Common myeloid progenitor, CD34-positive (primary cell): Measurements from ENCODE around the gene RNU2-1.
"Not testable (repeated sequence)": the region's sequence is repeated elsewhere in the genome, so short reads cannot be mapped to it uniquely, and the experiment has no call there.

Source experiments
- CTCF ChIA-PET: fragments of 350-600 bp; sonication (Branson Sonifier 250); formaldehyde crosslinking; loops from one replicate; lab custom pipeline; 2021; ENCODE audit warnings: antibody characterized with exemption; lab: Charles Lee
- POLR2A ChIA-PET: fragments of 350-600 bp; sonication (Branson Sonifier 250); formaldehyde crosslinking; loops from one replicate; lab custom pipeline; 2021; ENCODE audit warnings: antibody characterized with exemption; lab: Charles Lee
- DNase-seq, 3 donors: peaks; one replicate each; pipeline versions ENCODE4 v3.0.0 to v3.0.0-alpha.2; 2013
- H3K27ac ChIP-seq, 2 experiments: 1 replicate in 1 of 2; 2 replicates in 1 of 2; pipeline ENCODE4 v1.7.0; 2013; ENCODE audit warnings: inconsistent platforms in 2 of 2, low read length in 2 of 2, mild to moderate bottlenecking in 2 of 2, low read depth in 1 of 2, moderate library complexity in 1 of 2; ENCODE audit not compliant: severe bottlenecking in 2 of 2, insufficient read depth in 1 of 2, poor library complexity in 1 of 2
- H3K27me3 ChIP-seq, 5 experiments: replicated peaks in 2 of 5; 1 replicate in 3 of 5; 2 replicates in 2 of 5; pipeline versions ENCODE4 v1.6.1 to v1.7.0; 2013; ENCODE audit warnings: low read length in 4 of 5, mild to moderate bottlenecking in 2 of 5, moderate library complexity in 2 of 5, inconsistent platforms in 1 of 5; ENCODE audit not compliant: insufficient read depth in 5 of 5, control insufficient read depth in 4 of 5
- H3K36me3 ChIP-seq, 4 experiments: 1 replicate in 2 of 4; 2 replicates in 2 of 4; pipeline versions ENCODE4 v1.6.1 to v1.7.0; 2013; ENCODE audit warnings: low read length in 3 of 4, control low read depth in 1 of 4, mild to moderate bottlenecking in 1 of 4; ENCODE audit not compliant: control insufficient read depth in 4 of 4, insufficient read depth in 4 of 4
- H3K4me1 ChIP-seq, 4 experiments: 1 replicate in 3 of 4; 2 replicates in 1 of 4; pipeline versions ENCODE4 v1.6.1 to v1.7.1; 2013; ENCODE audit warnings: low read length in 3 of 4, mild to moderate bottlenecking in 3 of 4, control low read depth in 1 of 4, inconsistent platforms in 1 of 4, moderate library complexity in 1 of 4; ENCODE audit not compliant: control insufficient read depth in 4 of 4, insufficient read depth in 4 of 4; ENCODE audit errors: control extremely low read depth in 1 of 4
- H3K4me3 ChIP-seq, 7 experiments: 1 replicate in 4 of 7; 2 replicates in 3 of 7; pipeline versions ENCODE4 v1.5.1 to v1.7.0; 2013; ENCODE audit warnings: mild to moderate bottlenecking in 7 of 7, low read length in 6 of 7, moderate library complexity in 6 of 7, inconsistent platforms in 2 of 7, low read depth in 2 of 7, control low read depth in 1 of 7; ENCODE audit not compliant: insufficient read depth in 4 of 7, control insufficient read depth in 1 of 7; ENCODE audit errors: extremely low read depth in 1 of 7
- H3K9me3 ChIP-seq, 5 experiments: 1 replicate in 4 of 5; 2 replicates in 1 of 5; pipeline versions ENCODE4 v1.6.1 to v1.7.1; 2013; ENCODE audit warnings: low read length in 4 of 5, mild to moderate bottlenecking in 2 of 5, inconsistent platforms in 1 of 5, low read depth in 1 of 5, moderate library complexity in 1 of 5; ENCODE audit not compliant: control insufficient read depth in 4 of 5, insufficient read depth in 2 of 5; ENCODE audit errors: control extremely low read depth in 1 of 5
- WGBS: methylation state at CpG from one replicate; pipeline ENCODE4 v1.1.5; 2013; ENCODE audit not compliant: insufficient coverage; 5-methylcytosine and 5-hydroxymethylcytosine counted together

Gene RNU2-1

DNA sequence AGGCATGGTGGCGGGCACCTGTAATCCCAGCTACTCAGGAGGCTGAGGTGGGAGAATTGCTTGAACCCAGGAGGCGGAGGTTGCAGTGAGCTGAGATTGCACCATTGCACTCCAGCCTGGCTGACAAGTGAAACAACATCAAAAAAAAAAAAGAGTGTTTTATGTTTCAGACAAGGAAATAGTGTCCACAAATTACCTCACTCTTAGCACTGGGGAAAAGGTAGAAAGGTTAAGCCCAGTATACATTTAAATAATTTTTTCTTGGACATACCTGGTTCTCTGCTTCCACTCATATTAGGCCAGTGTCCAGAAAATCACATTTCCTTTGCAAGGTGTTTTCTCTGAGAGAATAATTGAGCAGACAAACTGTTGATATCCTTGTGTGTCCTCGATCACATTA, 30.8 kb downstream of the RNU2-1 start:
- H3K27me3 ChIP-seq, DNase-seq, H3K4me1 ChIP-seq, H3K27ac ChIP-seq, H3K9me3 ChIP-seq, H3K4me3 ChIP-seq, POLR2A ChIA-PET: not testable (repeated sequence)
- peaks cover 24 to 63% (median 29%) of the 10 kb centered on the region in 4 experiments for H3K36me3 ChIP-seq
- CTCF ChIA-PET, result interaction anchor here (0.6 kb wide), 1 partner anchor 107 kb away, joined by 3 read pairs; no protein-coding TSS in a partner anchor
- WGBS, result 100% methylated on average over 2 of the region's 3 CpGs

GRCh38 chr17:43200127-43200526, 33.6 kb downstream of the RNU2-1 start:
- POLR2A ChIA-PET, result interaction anchor here (0.7 to 1.0 kb wide), 3 partner anchors 12 to 115 kb away, joined by 3 to 5 read pairs (median 3); partner anchors contain the start of gene TMEM106A

GRCh38 chr17:43199633-43200032, 34.1 kb downstream of the RNU2-1 start:
- H3K4me1 ChIP-seq, result no peaks in the 10 kb centered on the region
- peaks cover 28 to 78% (median 42%) of the 10 kb centered on the region in 4 experiments for H3K36me3 ChIP-seq
- H3K4me3 ChIP-seq, result no peak overlapping the region
- POLR2A ChIA-PET, result interaction anchor here (0.7 to 1.0 kb wide), 2 partner anchors 28 to 116 kb away, joined by 3 to 5 read pairs; no protein-coding TSS in a partner anchor
- H3K27me3 ChIP-seq, result no peaks in the 10 kb centered on the region
- CTCF ChIA-PET, result interaction anchor here (0.9 to 1.5 kb wide), 4 partner anchors 8 to 28 kb away, joined by 3 to 5 read pairs (median 4); no protein-coding TSS in a partner anchor
- no peak overlapping the region for H3K27ac ChIP-seq
- 100% methylated on average over 2 of the region's 2 CpGs for WGBS
- DNase-seq, result no peak
- H3K9me3 ChIP-seq, result no peaks in the 10 kb centered on the region

More at GRCh38 chr17:43200127-43200526, 33.6 kb downstream of the RNU2-1 start:
- 90% methylated on average over 4 of the region's 4 CpGs for WGBS
- Histone ChIP-seq H3K27me3 (no peaks in the 10 kb centered on the region), H3K36me3 (peaks cover 25 to 76% (median 39%) of the 10 kb centered on the region in 4 experiments), H3K9me3 (no peaks in the 10 kb centered on the region), H3K4me3 (no peak overlapping the region), H3K4me1 (no peaks in the 10 kb centered on the region), H3K27ac (no peak overlapping the region)
- no peak for DNase-seq
- CTCF ChIA-PET, result interaction anchor here (0.9 to 1.4 kb wide), 3 partner anchors 9 to 28 kb away, joined by 3 to 5 read pairs (median 4); no protein-coding TSS in a partner anchor

- no peak overlapping the region for H3K4me3 ChIP-seq
- DNase-seq, result no peak
- POLR2A ChIA-PET, result no interaction called here
- no peaks in the 10 kb centered on the region for H3K27me3 ChIP-seq
- WGBS, result 98% methylated on average over 5 of the region's 5 CpGs
- peaks cover 42 to 86% (median 57%) of the 10 kb centered on the region in 4 experiments for H3K36me3 ChIP-seq
- CTCF ChIA-PET, result no interaction called here
- H3K4me1 ChIP-seq, result no peaks in the 10 kb centered on the region
- H3K27ac ChIP-seq, result no peak overlapping the region
- no peaks in the 10 kb centered on the region for H3K9me3 ChIP-seq
These were observed 40.5 kb downstream of the RNU2-1 start for GRCh38 chr17:43193251-43193650.

DNA sequence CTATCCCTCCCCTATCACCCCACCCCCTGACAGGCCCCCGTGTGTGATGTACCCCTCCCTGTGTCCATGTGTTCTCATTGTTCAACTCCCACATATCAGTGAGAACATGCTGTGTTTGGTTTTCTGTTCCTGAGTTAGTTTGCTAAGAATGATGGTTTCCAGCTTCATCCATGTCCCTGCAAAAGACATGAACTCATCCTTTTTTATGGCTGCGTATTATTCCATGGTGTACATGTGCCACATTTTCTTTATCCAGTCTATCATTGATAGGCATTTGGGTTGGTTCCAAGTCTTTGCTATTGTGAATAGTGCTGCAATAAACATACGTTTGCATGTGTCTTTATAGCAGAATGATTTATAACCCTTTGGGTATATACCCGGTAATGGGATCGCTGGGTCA, 47.1 kb downstream of the RNU2-1 start:
- peaks cover 20 to 44% (median 22%) of the 10 kb centered on the region in 4 experiments for H3K36me3 ChIP-seq
- DNase-seq, H3K27ac ChIP-seq, H3K4me3 ChIP-seq, H3K27me3 ChIP-seq, H3K4me1 ChIP-seq, CTCF ChIA-PET, H3K9me3 ChIP-seq, POLR2A ChIA-PET: not testable (repeated sequence)
- 95% methylated on average over 4 of the region's 5 CpGs for WGBS

- ChIA-PET CTCF (no interaction called here), POLR2A (interaction anchor here (0.6 kb wide), 1 partner anchor 15 kb away, joined by 4 read pairs; no protein-coding TSS in a partner anchor)
- Histone ChIP-seq H3K27me3 (no peaks in the 10 kb centered on the region), H3K4me1 (no peaks in the 10 kb centered on the region), H3K36me3 (peaks cover 1 to 33% (median 8%) of the 10 kb centered on the region in 4 experiments), H3K27ac (no peak overlapping the region), H3K9me3 (no peaks in the 10 kb centered on the region), H3K4me3 (no peak overlapping the region)
- 100% methylated on average over 1 of the region's 3 CpGs for WGBS
- no peak for DNase-seq
These were observed 49.9 kb downstream of the RNU2-1 start for GRCh38 chr17:43183921-43184320.
